ENCODE results near the gene LRRC61. TPM values are rescaled to one million over a fixed set of nuclear protein-coding genes. Genes with fewer than 3 reads are reported as not detected.
"Not testable (repeated sequence)": the region's sequence is repeated elsewhere in the genome, so short reads cannot be mapped to it uniquely, and the experiment has no call there.

Gene LRRC61
- total RNA-seq, 1 donor from 2014 or later: 26.1 TPM

- DNase-seq (ENCODE audit: low spot score); H3K27ac Mint-ChIP-seq; intact Hi-C loops (cut with micrococcal nuclease); H3K4me1 Mint-ChIP-seq (ENCODE audit: low read depth); H3K27me3 Mint-ChIP-seq (ENCODE audit: insufficient read depth); H3K4me3 Mint-ChIP-seq; H3K9me3 Mint-ChIP-seq; H3K36me3 Mint-ChIP-seq (ENCODE audit: low read depth): not testable (repeated sequence)
Measured at GRCh38 chr7:150295614-150296013, 27.5 kb upstream of the LRRC61 start.

DNA sequence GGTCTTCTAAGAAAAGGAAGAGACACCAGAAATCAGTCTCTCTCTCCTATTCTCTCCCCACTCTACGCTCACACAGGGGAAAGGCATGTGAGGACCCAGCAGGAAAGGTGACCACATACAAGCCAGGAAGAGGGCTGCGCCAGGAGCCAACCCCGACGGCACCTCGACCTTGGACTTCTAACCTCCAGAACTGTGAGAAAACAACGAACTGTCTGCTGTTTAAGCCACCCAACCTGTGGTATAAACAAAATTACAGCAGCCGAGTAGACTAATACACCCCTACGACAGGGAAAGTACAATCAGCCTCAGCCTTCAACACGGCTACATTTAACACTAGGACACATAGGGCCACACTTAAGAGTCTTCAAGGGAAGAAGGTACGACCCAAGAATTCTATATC is 26.4 kb upstream of the LRRC61 start:
- intact Hi-C loops (cut with micrococcal nuclease); H3K36me3 Mint-ChIP-seq (ENCODE audit: low read depth); H3K27ac Mint-ChIP-seq; H3K27me3 Mint-ChIP-seq (ENCODE audit: insufficient read depth); H3K4me3 Mint-ChIP-seq; H3K9me3 Mint-ChIP-seq; H3K4me1 Mint-ChIP-seq (ENCODE audit: low read depth); DNase-seq (ENCODE audit: low spot score): not testable (repeated sequence)

DNA sequence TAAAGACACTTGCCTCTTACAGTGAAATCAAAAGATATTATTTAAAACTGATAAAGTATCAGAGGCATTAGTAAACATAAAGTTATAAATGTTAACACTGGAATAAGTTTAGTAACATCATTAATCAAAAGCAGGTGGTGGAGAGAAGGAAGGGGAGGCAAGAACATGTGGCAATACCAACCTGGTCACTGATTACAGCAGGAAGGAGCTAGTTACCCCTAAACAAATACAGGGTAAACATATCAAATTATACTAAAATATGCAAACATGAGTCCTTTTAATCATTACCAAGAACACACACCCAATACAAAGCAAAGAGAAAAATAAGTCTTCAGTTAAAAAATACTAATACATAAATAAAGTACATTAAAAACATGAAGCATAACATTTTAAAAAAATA is 25.2 kb upstream of the LRRC61 start:
- H3K27ac Mint-ChIP-seq; H3K9me3 Mint-ChIP-seq; DNase-seq (ENCODE audit: low spot score); H3K4me1 Mint-ChIP-seq (ENCODE audit: low read depth); H3K4me3 Mint-ChIP-seq; H3K36me3 Mint-ChIP-seq (ENCODE audit: low read depth); intact Hi-C loops (cut with micrococcal nuclease); H3K27me3 Mint-ChIP-seq (ENCODE audit: insufficient read depth): not testable (repeated sequence)

DNA sequence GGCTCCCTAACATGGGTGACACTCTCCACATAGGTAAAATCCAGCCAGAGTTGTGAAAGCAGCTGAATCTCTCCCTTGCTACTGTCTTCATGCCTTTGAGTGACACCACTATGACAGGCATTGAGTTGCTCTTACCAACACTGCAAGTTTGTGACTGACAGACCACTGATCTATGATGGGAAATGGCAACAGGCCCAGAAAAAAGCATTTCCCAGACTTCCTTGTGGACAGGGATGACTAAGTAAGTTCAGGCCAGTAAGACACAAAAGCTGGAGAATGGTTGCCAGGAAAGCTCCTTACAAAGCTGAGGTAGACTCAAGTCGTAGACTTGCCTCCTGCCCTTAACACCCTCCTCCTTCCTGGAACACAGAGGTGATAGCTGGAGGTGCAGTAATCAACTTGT is 20.2 kb upstream of the LRRC61 start:
- H3K36me3 Mint-ChIP-seq (ENCODE audit: low read depth); H3K27ac Mint-ChIP-seq; H3K4me1 Mint-ChIP-seq (ENCODE audit: low read depth); H3K27me3 Mint-ChIP-seq (ENCODE audit: insufficient read depth); intact Hi-C loops (cut with micrococcal nuclease); DNase-seq (ENCODE audit: low spot score); H3K9me3 Mint-ChIP-seq; H3K4me3 Mint-ChIP-seq: not testable (repeated sequence)

- H3K4me3 Mint-ChIP-seq; H3K27ac Mint-ChIP-seq; H3K4me1 Mint-ChIP-seq (ENCODE audit: low read depth); H3K27me3 Mint-ChIP-seq (ENCODE audit: insufficient read depth); intact Hi-C loops (cut with micrococcal nuclease); DNase-seq (ENCODE audit: low spot score); H3K9me3 Mint-ChIP-seq; H3K36me3 Mint-ChIP-seq (ENCODE audit: low read depth): not testable (repeated sequence)
Measured at GRCh38 chr7:150304499-150305258, 18.5 kb upstream of the LRRC61 start.

DNA sequence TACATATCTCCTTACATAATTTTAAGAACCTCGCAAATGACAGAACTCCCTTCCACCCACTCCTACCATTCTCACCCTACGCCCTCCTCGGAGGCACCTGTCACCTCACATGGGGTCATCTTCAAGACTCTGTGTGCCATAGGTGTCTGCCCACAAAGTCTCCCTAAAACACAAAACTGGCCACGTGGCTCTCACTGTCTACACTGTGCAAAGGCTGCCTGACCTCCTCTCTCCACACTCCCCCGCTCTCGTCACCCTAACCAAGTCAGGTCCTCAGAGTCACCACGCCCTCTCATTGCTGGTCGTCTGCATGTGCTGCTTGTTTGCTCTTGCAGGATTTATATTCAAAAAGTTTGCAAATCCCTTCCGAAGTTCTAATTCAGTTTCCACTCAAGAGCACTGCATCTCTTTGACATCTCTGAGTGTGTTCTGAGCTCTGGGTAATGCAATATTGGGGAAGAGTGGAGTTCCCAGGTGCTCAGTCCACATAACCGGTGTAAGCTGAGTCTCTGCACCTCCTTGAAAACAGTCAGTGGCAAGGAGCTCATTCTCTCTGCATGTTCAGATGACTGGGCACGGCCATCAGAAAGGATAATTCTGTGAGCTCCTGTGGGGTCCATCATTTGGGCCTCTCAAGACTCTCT is 17.8 kb upstream of the LRRC61 start:
- H3K4me3 Mint-ChIP-seq; H3K27me3 Mint-ChIP-seq (ENCODE audit: insufficient read depth); H3K4me1 Mint-ChIP-seq (ENCODE audit: low read depth); H3K9me3 Mint-ChIP-seq; intact Hi-C loops (cut with micrococcal nuclease); H3K27ac Mint-ChIP-seq; DNase-seq (ENCODE audit: low spot score); H3K36me3 Mint-ChIP-seq (ENCODE audit: low read depth): not testable (repeated sequence)

DNA sequence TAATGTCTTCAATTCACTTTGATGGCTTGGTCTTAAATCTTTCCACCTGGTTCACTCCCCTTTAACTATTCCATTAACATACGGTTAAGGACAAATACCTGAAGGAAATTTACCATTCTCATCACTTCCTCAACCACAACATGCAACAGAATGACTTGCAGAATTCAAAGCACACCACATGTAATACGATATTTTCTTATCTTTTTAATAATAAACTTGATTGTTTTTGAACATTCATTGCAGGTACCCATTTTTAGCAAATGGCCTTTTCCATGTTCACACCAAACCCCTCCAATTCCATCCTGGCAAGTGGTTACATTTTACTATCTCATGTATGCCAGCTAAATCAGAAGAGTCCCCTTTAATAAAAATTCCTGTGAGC is 17.3 kb upstream of the LRRC61 start:
- DNase-seq (ENCODE audit: low spot score); H3K4me3 Mint-ChIP-seq; H3K4me1 Mint-ChIP-seq (ENCODE audit: low read depth); H3K36me3 Mint-ChIP-seq (ENCODE audit: low read depth); H3K9me3 Mint-ChIP-seq; H3K27me3 Mint-ChIP-seq (ENCODE audit: insufficient read depth); intact Hi-C loops (cut with micrococcal nuclease); H3K27ac Mint-ChIP-seq: not testable (repeated sequence)

- H3K27me3 Mint-ChIP-seq (ENCODE audit: insufficient read depth); H3K9me3 Mint-ChIP-seq; DNase-seq (ENCODE audit: low spot score); H3K4me1 Mint-ChIP-seq (ENCODE audit: low read depth); H3K36me3 Mint-ChIP-seq (ENCODE audit: low read depth); H3K27ac Mint-ChIP-seq; intact Hi-C loops (cut with micrococcal nuclease); H3K4me3 Mint-ChIP-seq: not testable (repeated sequence)
Measured at GRCh38 chr7:150306377-150306776, 16.8 kb upstream of the LRRC61 start.

DNA sequence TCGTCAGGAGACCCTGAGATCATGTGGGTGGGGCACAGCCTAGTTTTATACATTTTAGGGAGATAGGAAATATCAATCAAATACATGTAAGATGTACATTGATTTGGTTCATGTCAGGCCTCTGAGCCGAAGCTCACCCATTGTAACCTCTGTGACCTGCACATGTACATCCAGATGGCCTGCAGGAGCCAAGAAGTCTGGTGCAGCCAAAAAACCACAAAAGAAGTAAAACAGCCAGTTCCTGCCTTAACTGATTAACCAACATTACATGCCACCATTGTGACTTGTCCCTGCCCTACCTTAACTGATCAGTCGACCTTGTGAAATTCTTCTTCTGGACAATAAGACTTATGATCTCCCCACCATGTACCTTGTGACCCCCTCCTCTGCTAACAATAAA is 16.0 kb upstream of the LRRC61 start:
- H3K4me1 Mint-ChIP-seq (ENCODE audit: low read depth): peaks cover 5% of the 10 kb centered on the region
- DNase-seq (ENCODE audit: low spot score): no peak
- no peaks in the 10 kb centered on the region for H3K27me3 Mint-ChIP-seq (ENCODE audit: insufficient read depth)
- intact Hi-C loops (cut with micrococcal nuclease): no loop called here
- no peak overlapping the region for H3K27ac Mint-ChIP-seq
- H3K9me3 Mint-ChIP-seq: no peaks in the 10 kb centered on the region
- H3K4me3 Mint-ChIP-seq: no peak overlapping the region
- peaks cover 4% of the 10 kb centered on the region for H3K36me3 Mint-ChIP-seq (ENCODE audit: low read depth)

DNA sequence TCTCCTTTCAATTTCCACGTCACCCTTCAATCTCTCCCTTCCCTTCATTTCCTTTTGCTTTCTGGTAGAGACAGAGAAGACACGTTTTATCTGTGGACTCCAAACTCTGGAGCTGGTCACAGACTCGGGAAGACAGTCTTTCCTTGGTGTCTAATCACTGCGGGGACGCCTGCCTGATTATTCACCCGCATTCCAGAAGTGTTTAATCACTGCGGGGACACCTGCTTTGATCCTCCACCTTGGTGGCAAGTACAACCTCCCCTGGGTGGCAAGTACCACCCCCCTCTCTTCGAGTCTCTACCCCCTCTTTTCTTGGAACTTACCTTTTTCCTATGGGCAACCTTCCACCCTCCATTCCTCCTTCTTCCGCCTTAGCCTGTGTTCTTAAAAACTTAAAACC is 15.3 kb upstream of the LRRC61 start:
- H3K9me3 Mint-ChIP-seq: no peaks in the 10 kb centered on the region
- intact Hi-C loops (cut with micrococcal nuclease): no loop called here
- no peak overlapping the region for H3K4me3 Mint-ChIP-seq
- DNase-seq (ENCODE audit: low spot score): no peak
- H3K4me1 Mint-ChIP-seq (ENCODE audit: low read depth): peaks cover 5% of the 10 kb centered on the region
- H3K27ac Mint-ChIP-seq: no peak overlapping the region
- peaks cover 4% of the 10 kb centered on the region for H3K36me3 Mint-ChIP-seq (ENCODE audit: low read depth)
- H3K27me3 Mint-ChIP-seq (ENCODE audit: insufficient read depth): no peaks in the 10 kb centered on the region

DNA sequence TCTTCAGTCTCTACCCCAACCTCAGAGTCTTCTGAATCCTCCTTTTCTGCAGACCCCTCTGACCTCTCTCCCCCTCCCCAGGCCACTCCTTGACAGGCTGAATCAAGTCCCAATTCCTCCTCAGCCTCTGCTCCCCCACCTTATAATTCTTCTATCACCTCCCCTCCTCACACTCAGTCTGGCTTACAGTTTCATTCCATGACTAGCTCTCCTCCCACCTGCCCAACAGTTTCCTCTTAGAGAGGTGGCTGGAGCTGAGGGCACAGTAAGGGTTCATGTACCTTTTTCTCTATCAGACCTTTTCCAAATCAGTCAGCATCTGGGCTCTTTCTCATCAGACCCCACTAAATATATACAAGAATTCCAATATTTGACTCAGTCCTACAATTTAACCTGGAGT is 14.6 kb upstream of the LRRC61 start:
- Mint-ChIP-seq H3K4me1 (ENCODE audit: low read depth) (peaks cover 5% of the 10 kb centered on the region), H3K27me3 (ENCODE audit: insufficient read depth) (no peaks in the 10 kb centered on the region), H3K36me3 (ENCODE audit: low read depth) (peaks cover 4% of the 10 kb centered on the region), H3K27ac (no peak overlapping the region), H3K9me3 (no peaks in the 10 kb centered on the region), H3K4me3 (no peak overlapping the region)
- no peak for DNase-seq (ENCODE audit: low spot score)
- intact Hi-C loops (cut with micrococcal nuclease): no loop called here

GRCh38 chr7:150311146-150311545 is 12.0 kb upstream of the LRRC61 start:
- H3K36me3 Mint-ChIP-seq (ENCODE audit: low read depth): peaks cover 7% of the 10 kb centered on the region
- H3K4me1 Mint-ChIP-seq (ENCODE audit: low read depth): no peaks in the 10 kb centered on the region
- no peaks in the 10 kb centered on the region for H3K9me3 Mint-ChIP-seq
- DNase-seq (ENCODE audit: low spot score): no peak
- no peak overlapping the region for H3K27ac Mint-ChIP-seq
- H3K27me3 Mint-ChIP-seq (ENCODE audit: insufficient read depth): no peaks in the 10 kb centered on the region
- no peak overlapping the region for H3K4me3 Mint-ChIP-seq
- intact Hi-C loops (cut with micrococcal nuclease): no loop called here

DNA sequence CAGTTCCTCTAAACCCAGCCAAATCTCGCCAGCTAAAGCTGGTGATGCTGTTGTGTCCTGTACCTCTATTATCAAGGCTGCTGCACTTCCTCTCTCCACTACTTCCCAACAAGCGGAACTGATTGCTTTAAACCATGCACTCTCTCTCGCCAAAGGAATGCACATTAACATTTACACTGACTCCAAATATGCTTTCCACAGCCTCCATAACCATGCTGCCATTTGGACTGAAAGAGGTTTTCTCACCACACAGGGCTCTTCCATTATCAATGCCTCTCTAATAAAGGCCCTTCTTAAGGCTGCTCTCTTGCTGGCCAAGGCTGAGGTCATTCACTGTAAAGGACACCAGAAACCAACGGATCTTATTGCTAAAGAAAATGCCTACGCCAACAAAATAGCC is 11.4 kb upstream of the LRRC61 start:
- no peak for DNase-seq (ENCODE audit: low spot score)
- H3K27ac Mint-ChIP-seq: no peak overlapping the region
- peaks cover 7% of the 10 kb centered on the region for H3K36me3 Mint-ChIP-seq (ENCODE audit: low read depth)
- no peak overlapping the region for H3K4me3 Mint-ChIP-seq
- intact Hi-C loops (cut with micrococcal nuclease): no loop called here
- H3K9me3 Mint-ChIP-seq: no peaks in the 10 kb centered on the region
- H3K27me3 Mint-ChIP-seq (ENCODE audit: insufficient read depth): no peaks in the 10 kb centered on the region
- H3K4me1 Mint-ChIP-seq (ENCODE audit: low read depth): no peaks in the 10 kb centered on the region
